Activated T-cell treated with anti-CD3 and anti-CD28 coated beads for 1 hour (primary cell): ENCODE measurements around the gene SRGAP2C.
"Not testable (repeated sequence)": the region's sequence is repeated elsewhere in the genome, so short reads cannot be mapped to it uniquely, and the experiment has no call there.

Experiments used
- DNase-seq: peaks from one replicate; pipeline ENCODE4 v3.0.0-alpha.2; 2020; ENCODE audit warnings: low read depth

Gene SRGAP2C

GRCh38 chr1:121385563-121386288 lies 201.0 kb downstream of the SRGAP2C start:
- not testable (repeated sequence) for DNase-seq

- DNase-seq, result not testable (repeated sequence)
These were observed 201.7 kb downstream of the SRGAP2C start for GRCh38 chr1:121386319-121386948.

GRCh38 chr1:121389895-121390560 lies 205.3 kb downstream of the SRGAP2C start:
- not testable (repeated sequence) for DNase-seq

GRCh38 chr1:121392130-121392529 lies 207.4 kb downstream of the SRGAP2C start:
- DNase-seq, result not testable (repeated sequence)

- not testable (repeated sequence) for DNase-seq
These were observed 211.0 kb downstream of the SRGAP2C start for GRCh38 chr1:121395718-121396201.

GRCh38 chr1:121396335-121397081 lies 211.7 kb downstream of the SRGAP2C start:
- DNase-seq, result not testable (repeated sequence)

GRCh38 chr1:121397101-121397500 lies 212.3 kb downstream of the SRGAP2C start:
- not testable (repeated sequence) for DNase-seq

DNA sequence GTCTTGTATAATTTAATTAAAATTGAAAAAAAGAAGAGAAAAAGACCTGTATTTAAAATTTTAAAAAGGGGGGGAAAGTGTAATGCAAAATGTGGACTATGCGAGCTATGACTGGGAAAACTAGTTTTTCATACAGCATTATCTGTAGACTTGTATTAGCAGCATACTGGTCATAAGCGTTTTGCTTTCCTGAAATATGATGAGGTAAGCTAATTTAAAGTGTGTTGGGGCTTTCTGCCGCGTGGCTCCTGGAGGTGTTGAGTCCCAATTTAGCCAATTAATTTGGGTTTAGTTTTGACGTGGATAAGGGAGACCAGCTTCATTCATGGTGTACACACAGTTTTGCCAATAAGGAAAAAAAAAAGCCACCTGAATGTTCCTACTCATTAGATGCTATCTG lies 214.4 kb downstream of the SRGAP2C start:
- not testable (repeated sequence) for DNase-seq

- DNase-seq, result not testable (repeated sequence)
These were observed 215.3 kb downstream of the SRGAP2C start for GRCh38 chr1:121400108-121400507.

GRCh38 chr1:121400541-121401310 lies 216.0 kb downstream of the SRGAP2C start:
- DNase-seq, result not testable (repeated sequence)

GRCh38 chr1:121401375-121401955 lies 216.7 kb downstream of the SRGAP2C start:
- DNase-seq, result not testable (repeated sequence)

GRCh38 chr1:121403254-121403653 lies 218.5 kb downstream of the SRGAP2C start:
- not testable (repeated sequence) for DNase-seq

DNA sequence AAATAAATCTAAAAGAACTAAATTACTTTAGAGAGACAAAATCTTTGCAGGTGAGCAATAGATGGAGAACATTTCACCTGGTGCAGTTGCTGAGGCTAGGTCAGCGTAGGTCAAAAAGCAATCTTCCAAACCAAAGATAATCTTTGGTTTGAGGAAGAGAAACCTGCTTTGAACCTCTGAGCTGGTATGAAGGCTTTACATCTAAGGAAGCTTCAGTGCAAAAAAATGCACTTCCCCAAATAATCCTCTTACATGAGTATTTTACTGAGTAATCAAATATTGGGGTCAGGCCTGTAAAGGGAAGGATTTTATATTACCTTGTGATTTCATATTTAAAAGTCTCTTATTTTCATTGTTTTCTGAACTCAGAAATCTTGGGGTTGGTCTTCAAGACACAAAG lies 223.6 kb downstream of the SRGAP2C start:
- no peak for DNase-seq

DNA sequence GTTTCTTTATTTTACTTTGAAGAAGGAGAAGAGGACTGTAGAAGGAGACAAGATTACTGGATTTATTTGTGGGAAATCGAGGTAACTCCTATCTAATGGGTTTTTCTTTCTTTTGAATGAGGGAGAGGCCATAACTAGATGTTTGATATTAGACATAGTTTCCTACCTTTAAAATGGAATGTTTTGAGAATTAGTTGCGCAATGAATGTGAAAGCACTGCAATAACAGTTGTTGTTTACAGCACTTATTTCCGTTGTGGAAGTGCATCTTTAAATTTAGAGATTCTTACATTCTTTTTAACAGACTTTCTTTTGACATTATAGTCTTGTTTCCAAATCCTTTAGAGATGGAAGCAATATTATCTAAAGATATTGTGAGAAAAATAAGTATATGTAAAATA lies 229.0 kb downstream of the SRGAP2C start:
- DNase-seq, result no peak

- DNase-seq, result no peak
These were observed 230.1 kb downstream of the SRGAP2C start for GRCh38 chr1:121414905-121415304.

GRCh38 chr1:121417325-121417923 lies 232.6 kb downstream of the SRGAP2C start:
- DNase-seq, result no peak

DNA sequence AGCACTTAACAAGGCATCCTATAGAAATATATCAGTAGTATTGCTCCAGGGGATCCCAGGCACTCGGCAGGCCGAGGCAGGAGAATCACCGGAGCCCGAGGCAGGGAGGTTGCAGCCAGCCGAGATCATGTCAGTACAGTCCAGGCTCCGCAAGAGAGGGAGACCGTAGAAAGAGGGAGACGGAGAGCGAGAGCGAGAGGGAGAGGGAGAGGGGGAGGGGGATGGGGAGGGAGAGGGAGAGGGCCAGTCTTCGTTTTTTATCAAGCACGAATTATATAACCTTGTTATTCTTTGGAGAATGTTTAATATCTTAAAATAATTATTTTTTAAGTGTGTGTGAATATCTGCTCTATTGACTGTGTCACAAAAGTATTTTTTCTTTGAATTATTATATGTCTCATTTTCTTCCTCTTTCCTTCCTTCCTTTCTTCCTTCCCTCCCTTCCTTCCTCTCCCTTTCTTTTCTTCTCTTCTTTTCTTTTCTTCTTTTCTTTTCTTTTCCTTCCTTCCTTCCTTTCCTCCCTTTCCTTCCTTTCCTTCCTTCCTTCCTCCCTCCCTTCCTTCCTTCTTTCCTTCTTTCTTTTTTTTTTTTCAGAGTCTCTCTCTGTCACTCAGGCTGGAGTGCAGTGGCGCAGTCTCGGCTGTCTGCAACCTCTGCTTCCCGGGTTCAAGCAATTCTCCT lies 233.7 kb downstream of the SRGAP2C start:
- DNase-seq, result no peak

DNA sequence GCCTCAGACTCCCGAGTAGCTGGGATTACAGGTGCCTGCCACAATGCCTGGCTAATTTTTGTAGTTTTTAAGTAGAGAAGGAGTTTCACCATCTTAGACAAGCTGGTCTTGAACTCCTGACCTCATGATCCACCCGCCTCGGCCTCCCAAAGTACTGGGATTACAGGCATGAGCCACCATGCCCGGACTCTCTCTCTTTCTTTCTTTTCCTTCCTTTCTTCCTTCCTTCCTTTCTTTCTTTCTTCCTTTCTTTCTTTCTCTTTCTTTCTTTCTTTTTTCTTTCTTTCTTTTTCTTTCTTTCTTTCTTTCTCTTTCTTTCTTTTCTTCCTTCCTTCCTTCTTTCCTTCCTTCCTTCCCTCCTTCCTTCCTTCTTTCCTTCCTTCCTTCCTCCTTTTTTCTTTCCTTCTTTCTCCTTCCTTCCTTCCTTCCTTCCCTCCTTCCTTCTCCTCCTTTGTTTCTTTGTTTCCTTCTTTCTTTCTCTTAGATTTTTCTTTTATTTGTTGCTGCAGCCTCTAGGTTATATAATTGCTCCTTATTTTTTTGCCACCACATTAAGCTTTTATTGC lies 234.4 kb downstream of the SRGAP2C start:
- DNase-seq, result not testable (repeated sequence)

GRCh38 chr1:121421490-121421889 lies 236.7 kb downstream of the SRGAP2C start:
- not testable (repeated sequence) for DNase-seq
